ENCODE results near the gene FAM234A. TPM values are rescaled to one million over a fixed set of nuclear protein-coding genes. Genes with fewer than 3 reads are reported as not detected.

Gene FAM234A
- total RNA-seq, 2 donors from 2014 or later: 123 to 130 TPM

DNA sequence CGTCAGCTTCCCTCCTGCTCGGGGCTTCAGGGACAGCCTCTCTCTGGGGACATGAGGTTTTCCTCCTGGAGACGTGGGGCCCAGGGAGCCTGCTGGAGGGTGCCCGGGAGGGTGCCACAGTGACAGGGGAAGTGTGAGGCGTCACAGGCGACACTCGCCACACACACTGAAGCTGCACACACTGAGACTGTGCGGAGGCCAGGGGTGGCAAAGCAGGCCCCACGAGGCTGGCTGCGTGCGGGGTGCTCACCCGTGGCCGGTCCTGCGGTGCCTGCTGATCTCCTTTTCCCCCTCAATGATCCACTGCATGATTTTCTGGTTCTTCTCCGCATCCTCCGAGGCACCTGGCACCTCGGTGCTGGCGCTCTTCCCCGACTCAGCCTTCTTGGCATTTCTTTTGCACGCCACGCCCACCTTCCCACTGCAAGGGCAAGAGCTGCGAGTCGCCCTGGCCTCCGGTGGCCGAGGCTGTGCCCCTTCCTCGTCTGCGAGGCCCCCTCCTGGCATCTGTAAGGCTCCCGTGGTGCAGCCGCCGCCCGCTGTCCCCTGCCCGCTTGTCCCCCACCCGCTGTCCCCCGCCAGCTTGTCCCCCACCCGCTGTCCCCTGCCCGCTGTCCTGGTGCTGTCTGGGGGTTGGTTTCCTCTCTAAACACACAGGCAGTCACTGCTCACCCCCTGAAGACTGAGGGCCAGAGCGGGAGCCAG lies 62.3 kb downstream of the FAM234A start:
- Histone ChIP-seq H3K9ac (ENCODE audit: extremely low read depth, low read length, poor library complexity, severe bottlenecking) (no peak overlapping the region), H3K27ac (ENCODE audit: low read depth, low read length) (no peak overlapping the region), H3K4me3 (ENCODE audit: low read length) (no peak overlapping the region), H3K27me3 (ENCODE audit: control insufficient read depth, insufficient read depth, low read length, poor library complexity, severe bottlenecking) (no peaks in the 10 kb centered on the region), H3K36me3 (ENCODE audit: control insufficient read depth, insufficient read depth, low read length) (peaks cover 18% of the 10 kb centered on the region), H3K4me1 (ENCODE audit: control insufficient read depth, insufficient read depth, low read length) (no peaks in the 10 kb centered on the region), H3K9me3 (ENCODE audit: control insufficient read depth, low read length) (no peaks in the 10 kb centered on the region)
- DNase-seq: no peak
- H3K4me1 Mint-ChIP-seq: no peaks in the 10 kb centered on the region
- no peaks in the 10 kb centered on the region for H3K27me3 Mint-ChIP-seq (ENCODE audit: insufficient read depth)
- H3K27ac Mint-ChIP-seq: no peak overlapping the region
- TF ChIP-seq, protein P1, sequence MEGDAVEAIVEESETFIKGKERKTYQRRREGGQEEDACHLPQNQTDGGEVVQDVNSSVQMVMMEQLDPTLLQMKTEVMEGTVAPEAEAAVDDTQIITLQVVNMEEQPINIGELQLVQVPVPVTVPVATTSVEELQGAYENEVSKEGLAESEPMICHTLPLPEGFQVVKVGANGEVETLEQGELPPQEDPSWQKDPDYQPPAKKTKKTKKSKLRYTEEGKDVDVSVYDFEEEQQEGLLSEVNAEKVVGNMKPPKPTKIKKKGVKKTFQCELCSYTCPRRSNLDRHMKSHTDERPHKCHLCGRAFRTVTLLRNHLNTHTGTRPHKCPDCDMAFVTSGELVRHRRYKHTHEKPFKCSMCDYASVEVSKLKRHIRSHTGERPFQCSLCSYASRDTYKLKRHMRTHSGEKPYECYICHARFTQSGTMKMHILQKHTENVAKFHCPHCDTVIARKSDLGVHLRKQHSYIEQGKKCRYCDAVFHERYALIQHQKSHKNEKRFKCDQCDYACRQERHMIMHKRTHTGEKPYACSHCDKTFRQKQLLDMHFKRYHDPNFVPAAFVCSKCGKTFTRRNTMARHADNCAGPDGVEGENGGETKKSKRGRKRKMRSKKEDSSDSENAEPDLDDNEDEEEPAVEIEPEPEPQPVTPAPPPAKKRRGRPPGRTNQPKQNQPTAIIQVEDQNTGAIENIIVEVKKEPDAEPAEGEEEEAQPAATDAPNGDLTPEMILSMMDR (conservative IDR thresholded peaks at IDR 0.05): no peak
- H3K36me3 Mint-ChIP-seq (ENCODE audit: low read depth): peaks cover 27% of the 10 kb centered on the region
- H3K4me3 Mint-ChIP-seq: no peak overlapping the region
- 95 to 96% methylated on average over 27 to 37 of the region's 37 CpGs for WGBS, 2 experiments (ENCODE audit: insufficient coverage in 1 of 2, insufficient read length in 1 of 2)
- H3K9me3 Mint-ChIP-seq: no peaks in the 10 kb centered on the region

DNA sequence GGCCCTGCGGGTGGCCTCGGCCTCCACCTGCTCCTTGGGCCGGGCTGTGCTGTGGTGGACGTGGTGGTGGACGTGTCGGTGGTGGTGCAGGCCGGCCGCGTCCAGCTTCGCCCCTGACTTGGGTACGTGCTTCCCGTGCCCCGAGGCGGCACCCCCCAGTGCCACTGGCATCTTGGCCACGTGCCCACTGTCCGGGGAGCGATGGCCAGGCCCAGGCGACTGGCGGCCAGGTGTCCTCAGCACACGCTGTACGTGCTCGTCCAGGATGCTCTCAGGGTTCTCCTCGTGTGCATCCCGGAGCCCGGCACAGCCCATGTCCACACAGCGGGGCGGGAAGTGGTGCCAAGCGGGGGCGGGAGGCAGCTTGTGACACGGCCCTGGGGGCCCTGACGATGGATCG lies 63.2 kb downstream of the FAM234A start:
- TF ChIP-seq, protein P1 (conservative IDR thresholded peaks at IDR 0.05): no peak
- no peaks in the 10 kb centered on the region for H3K27me3 Mint-ChIP-seq (ENCODE audit: insufficient read depth)

DNA sequence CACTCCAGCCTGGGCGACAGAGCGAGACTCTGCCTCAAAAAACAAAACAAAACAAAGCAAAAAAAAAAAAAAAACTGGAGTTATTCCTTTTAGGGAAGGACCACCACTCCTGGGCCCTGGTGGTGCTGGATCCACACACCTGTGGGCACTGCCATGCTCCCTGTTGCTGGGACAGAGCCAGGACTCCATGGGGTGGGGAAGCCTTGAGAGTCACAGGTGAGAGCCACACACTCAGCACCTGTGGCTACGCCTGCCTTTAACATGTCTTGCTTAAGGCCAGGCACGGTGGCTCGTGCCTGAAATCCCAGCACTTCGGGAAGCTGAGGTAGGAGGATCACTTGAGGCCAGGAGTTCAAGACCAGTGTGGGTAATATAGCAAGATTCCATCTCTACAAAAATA lies 66.6 kb downstream of the FAM234A start:
- no peak overlapping the region for H3K4me3 ChIP-seq (ENCODE audit: low read length)
- Mint-ChIP-seq H3K4me3 (no peak overlapping the region), H3K9me3 (no peaks in the 10 kb centered on the region), H3K27me3 (ENCODE audit: insufficient read depth) (no peaks in the 10 kb centered on the region), H3K27ac (no peak overlapping the region), H3K36me3 (ENCODE audit: low read depth) (peaks cover 45% of the 10 kb centered on the region), H3K4me1 (no peaks in the 10 kb centered on the region)
- no peaks in the 10 kb centered on the region for H3K27me3 ChIP-seq (ENCODE audit: control insufficient read depth, insufficient read depth, low read length, poor library complexity, severe bottlenecking)
- H3K36me3 ChIP-seq (ENCODE audit: control insufficient read depth, insufficient read depth, low read length): peaks cover 38% of the 10 kb centered on the region
- TF ChIP-seq, protein P1 (conservative IDR thresholded peaks at IDR 0.05): no peak
- no peaks in the 10 kb centered on the region for H3K4me1 ChIP-seq (ENCODE audit: control insufficient read depth, insufficient read depth, low read length)
- no peaks in the 10 kb centered on the region for H3K9me3 ChIP-seq (ENCODE audit: control insufficient read depth, low read length)
- no peak for DNase-seq
- 90 to 98% methylated on average over 2 to 5 of the region's 6 CpGs for WGBS, 2 experiments (ENCODE audit: insufficient coverage in 1 of 2, insufficient read length in 1 of 2)
- no peak overlapping the region for H3K9ac ChIP-seq (ENCODE audit: extremely low read depth, low read length, poor library complexity, severe bottlenecking)
- no peak overlapping the region for H3K27ac ChIP-seq (ENCODE audit: low read depth, low read length)

More for the DNA sequence above, 63.2 kb downstream of the FAM234A start:
- H3K9ac ChIP-seq (ENCODE audit: extremely low read depth, low read length, poor library complexity, severe bottlenecking): no peak overlapping the region
- Mint-ChIP-seq H3K4me1 (no peaks in the 10 kb centered on the region), H3K27ac (no peak overlapping the region), H3K9me3 (no peaks in the 10 kb centered on the region), H3K36me3 (ENCODE audit: low read depth) (peaks cover 28% of the 10 kb centered on the region), H3K4me3 (no peak overlapping the region)
- peaks cover 21% of the 10 kb centered on the region for H3K36me3 ChIP-seq (ENCODE audit: control insufficient read depth, insufficient read depth, low read length)
- no peaks in the 10 kb centered on the region for H3K27me3 ChIP-seq (ENCODE audit: control insufficient read depth, insufficient read depth, low read length, poor library complexity, severe bottlenecking)
- H3K4me3 ChIP-seq (ENCODE audit: low read length): no peak overlapping the region
- no peaks in the 10 kb centered on the region for H3K4me1 ChIP-seq (ENCODE audit: control insufficient read depth, insufficient read depth, low read length)
- no peaks in the 10 kb centered on the region for H3K9me3 ChIP-seq (ENCODE audit: control insufficient read depth, low read length)
- no peak overlapping the region for H3K27ac ChIP-seq (ENCODE audit: low read depth, low read length)
- WGBS, 2 experiments (ENCODE audit: insufficient coverage in 1 of 2, insufficient read length in 1 of 2): 94 to 97% methylated on average over 19 to 32 of the region's 32 CpGs
- DNase-seq: no peak
